Dedifferentiated amniotic fluid mesenchymal stem cell (primary cell): ENCODE measurements around the gene PTPN9.
"Not testable (repeated sequence)": the region's sequence is repeated elsewhere in the genome, so short reads cannot be mapped to it uniquely, and the experiment has no call there.

Source experiments
- DNase-seq: peaks from one replicate; pipeline ENCODE4 v3.0.0-alpha.2; 2016; ENCODE audit errors: extremely low spot score

PTPN9 gene

GRCh38 chr15:75578948-75579920 is at the start of gene PTPN9:
Gene PTPN9 (minus strand): TSS chr15:75579315. CDS start chr15:75578776, 539 bp downstream.
- peak; percentile 76 for DNase-seq

- peak; percentile 79 for DNase-seq
Measured at GRCh38 chr15:75625542-75626347, 46.6 kb upstream of the PTPN9 start, which contains the start of gene SNUPN. Gene SNUPN (minus strand): TSS chr15:75625725. CDS start chr15:75621051, 4,674 bp downstream.

- DNase-seq, result no peak
Measured at GRCh38 chr15:75622505-75622904, 43.4 kb upstream of the PTPN9 start.

GRCh38 chr15:75620841-75621391 is 41.8 kb upstream of the PTPN9 start:
- DNase-seq, result peak; percentile 37

GRCh38 chr15:75620058-75620820 is 41.1 kb upstream of the PTPN9 start:
- peak; percentile 78 for DNase-seq

GRCh38 chr15:75616766-75617165 is 37.7 kb upstream of the PTPN9 start:
- no peak for DNase-seq

- no peak for DNase-seq
Measured at GRCh38 chr15:75606711-75607699, 27.9 kb upstream of the PTPN9 start.

- no peak for DNase-seq
Measured at GRCh38 chr15:75606026-75606425, 26.9 kb upstream of the PTPN9 start.

GRCh38 chr15:75599401-75599800 is 20.3 kb upstream of the PTPN9 start:
- no peak for DNase-seq

GRCh38 chr15:75598361-75598760 is 19.2 kb upstream of the PTPN9 start:
- DNase-seq, result no peak

GRCh38 chr15:75597667-75598341 is 18.7 kb upstream of the PTPN9 start:
- no peak for DNase-seq

GRCh38 chr15:75596703-75597345 is 17.7 kb upstream of the PTPN9 start:
- DNase-seq, result no peak

- DNase-seq, result no peak
Measured at GRCh38 chr15:75594276-75594675, 15.2 kb upstream of the PTPN9 start.

- no peak for DNase-seq
Measured at GRCh38 chr15:75591655-75592364, 12.7 kb upstream of the PTPN9 start.

GRCh38 chr15:75590239-75590638 is 11.1 kb upstream of the PTPN9 start:
- no peak for DNase-seq

- DNase-seq, result no peak
Measured at GRCh38 chr15:75589071-75589470, 10.0 kb upstream of the PTPN9 start.

GRCh38 chr15:75586422-75586821 is 7.3 kb upstream of the PTPN9 start:
- DNase-seq, result not testable (repeated sequence)

GRCh38 chr15:75584121-75584520 is 5.0 kb upstream of the PTPN9 start:
- DNase-seq, result no peak
